SKM-1 (cell line): ENCODE measurements around the gene LLGL1.
A peak's percentile ranks its signal among the peaks of the same experiment; 100 is the strongest.

Experiments
- DNase-seq: peaks from one replicate; lab custom pipeline; 2025; ENCODE audit not compliant: unreplicated experiment; lab: John Stamatoyannopoulos, UW

Gene LLGL1

DNA sequence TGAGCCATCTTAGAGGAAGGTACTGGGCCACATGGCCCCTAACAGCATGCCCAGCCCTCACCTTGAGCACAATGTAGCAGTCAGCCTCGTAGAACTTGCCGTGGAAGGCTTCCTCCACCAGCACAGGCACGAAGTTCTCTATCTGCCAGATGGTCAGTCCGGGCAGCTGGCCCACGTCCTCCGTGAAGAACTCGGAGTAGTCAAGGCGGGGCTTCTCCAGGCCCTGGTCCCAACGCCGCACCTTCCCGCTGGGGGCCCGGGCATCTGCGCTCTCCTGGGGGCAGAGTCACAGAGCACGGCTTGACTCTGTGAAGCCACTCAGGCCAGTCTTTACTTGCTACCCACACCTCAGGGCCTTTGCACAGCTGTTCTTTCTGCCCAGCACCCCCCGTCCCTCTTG is 25.8 kb downstream of the LLGL1 start:
- no peak for DNase-seq

DNA sequence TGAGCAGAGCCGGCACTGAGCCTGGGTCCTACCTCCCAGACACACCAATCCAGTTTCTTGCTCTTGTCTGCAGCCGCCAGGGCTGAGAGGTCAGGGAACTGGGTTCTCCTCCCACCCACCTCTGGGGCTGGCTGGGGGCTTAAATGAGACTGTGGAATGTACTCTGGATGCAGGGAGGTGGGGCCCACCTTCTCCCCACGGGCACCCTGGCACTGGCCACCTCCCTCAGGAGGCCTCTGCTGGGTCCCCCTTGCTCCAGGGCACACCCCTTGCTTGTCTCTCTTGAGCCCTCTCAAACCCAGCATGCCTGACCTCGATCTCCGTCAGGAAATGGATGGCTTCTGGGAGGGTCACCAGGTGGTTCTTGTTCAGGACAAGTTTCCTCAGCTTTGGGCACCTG is 26.7 kb downstream of the LLGL1 start:
- no peak for DNase-seq

- DNase-seq = no peak
Observed at GRCh38 chr17:18253187-18253884, 27.9 kb downstream of the LLGL1 start.

DNA sequence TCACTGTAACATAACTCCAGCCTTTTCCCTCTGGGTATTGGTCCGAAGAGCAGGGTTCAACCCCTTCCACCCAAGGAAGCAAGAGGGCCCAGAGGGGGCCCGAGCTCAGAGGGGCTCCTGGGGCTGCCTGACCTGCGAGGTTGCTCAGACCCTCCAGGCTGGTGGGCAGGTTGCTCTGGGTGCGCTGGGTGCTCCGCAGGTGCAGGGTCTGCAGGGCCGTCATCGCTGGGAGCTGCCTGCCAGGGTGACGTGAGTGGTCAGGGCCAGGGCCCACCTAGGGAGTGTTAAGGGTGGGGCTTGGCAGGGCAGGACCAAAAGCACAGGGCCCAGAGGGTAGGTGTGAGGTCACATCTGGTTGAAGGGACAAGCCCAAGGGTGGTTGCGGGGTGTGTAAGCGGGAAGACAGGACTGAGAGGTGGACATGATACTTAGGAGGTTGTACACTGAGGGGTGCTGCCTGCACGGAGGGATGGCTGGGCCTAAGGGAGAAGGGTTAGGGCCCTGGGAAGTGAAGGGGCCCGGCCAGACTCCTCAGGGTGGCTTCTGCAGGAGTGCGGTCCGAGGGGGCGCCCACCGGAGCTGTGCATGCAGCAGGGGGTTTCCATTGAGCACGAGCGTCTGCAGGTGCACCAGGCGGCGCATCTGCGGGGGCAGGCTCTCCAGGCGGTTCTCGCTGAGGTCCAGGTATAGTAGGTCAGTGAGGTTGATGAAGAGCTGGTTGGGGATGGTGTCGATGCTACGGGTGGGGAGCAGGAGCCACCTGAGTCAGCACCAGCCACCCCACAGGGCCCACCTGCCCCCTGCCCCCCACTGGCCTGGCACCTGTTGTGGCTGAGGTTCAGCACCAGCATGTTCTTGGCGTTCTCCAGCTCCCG is 28.7 kb downstream of the LLGL1 start:
- no peak for DNase-seq

DNA sequence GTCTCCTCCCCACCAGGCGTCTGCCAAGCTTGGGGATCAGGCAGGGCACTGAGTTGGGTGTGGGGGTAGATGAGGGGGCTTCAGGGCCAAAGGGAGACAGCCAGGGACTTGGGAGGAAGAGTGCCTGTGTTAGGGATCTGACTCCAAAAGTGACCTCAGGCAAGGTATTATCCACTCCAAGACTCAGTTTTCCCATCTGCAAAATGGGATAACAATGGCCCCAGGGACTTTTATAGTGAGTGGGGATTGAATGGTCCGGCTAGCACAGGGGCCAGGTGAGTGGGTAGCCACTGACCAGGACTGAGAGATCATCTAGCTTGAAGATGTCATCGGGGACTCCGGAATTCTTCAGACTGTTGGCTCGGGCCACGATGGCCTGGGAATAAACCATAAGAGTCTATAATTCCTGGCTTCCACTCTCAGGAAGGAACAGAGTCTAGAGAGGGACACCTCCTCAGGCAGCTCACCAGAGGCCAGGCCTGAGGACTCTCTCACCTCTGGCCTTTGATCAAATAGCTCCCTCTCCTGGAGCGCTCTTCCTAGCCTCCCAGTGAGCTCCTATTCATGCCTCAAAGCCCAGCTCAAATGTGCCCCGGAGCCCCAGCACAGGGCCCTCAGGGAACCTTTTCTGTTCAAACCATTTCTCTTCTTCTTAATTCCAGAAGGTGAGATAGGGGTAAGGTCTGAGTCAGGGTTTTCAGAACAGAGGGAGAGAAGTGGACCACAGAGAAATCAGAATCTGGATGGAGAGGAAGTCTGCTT is 29.6 kb downstream of the LLGL1 start:
- no peak for DNase-seq

GRCh38 chr17:18256351-18256750 is 30.9 kb downstream of the LLGL1 start:
- DNase-seq = no peak

DNA sequence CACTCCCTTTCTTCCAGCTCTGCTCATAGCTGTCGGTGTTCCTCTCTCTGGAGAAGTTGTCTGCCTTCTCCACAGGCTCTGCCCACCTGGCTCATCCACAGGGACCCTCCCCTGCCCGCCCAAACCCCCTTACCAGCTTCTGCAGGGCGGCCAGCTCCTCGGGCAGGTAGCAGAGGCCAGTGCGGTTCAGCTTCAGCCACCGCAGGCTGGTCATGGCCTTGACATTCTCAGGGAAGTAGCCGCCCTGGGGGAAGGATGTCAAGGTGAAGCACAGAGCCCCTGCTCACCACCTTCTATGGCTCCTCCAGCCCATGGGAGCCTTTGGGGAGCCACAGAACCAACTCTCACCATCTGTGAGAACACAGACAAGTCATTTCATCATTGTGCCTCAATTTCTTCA is 31.3 kb downstream of the LLGL1 start:
- DNase-seq = no peak

DNA sequence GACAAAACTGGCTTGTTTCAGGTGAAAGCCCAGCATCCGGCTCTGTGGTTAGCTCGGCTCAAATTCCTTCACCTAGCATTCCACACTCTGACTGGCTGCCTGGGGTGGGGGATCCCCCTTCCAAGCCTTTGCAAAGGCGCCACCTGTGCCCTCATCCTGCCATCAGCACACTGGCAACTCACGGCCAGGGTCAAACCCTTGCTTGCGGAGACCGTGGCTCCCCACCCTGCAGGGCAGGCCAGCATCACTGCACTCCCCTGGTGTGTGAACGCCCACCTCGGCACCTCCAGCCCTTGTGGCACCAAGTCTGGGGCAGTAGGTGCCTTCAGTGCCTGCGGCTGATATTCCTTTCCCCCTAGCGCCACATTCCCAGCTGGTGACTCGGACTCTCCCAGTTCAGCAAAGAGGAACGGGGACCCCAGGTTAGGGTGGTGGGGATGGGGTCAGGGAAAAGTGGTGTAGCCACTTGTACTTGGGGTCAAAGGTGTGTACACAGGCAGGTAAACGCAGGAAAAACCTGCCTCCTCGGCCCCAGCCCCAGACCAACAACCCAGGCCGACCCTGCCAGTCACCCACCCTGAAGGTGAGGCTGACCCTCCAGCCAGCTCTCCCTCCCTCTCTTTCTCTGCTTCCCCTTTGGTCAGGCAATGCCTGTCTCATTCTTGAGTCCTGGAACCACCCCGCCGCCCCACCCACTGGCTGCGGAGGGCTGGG is 32.0 kb downstream of the LLGL1 start:
- DNase-seq = peak; percentile 32

GRCh38 chr17:18257982-18258355 is 32.5 kb downstream of the LLGL1 start:
- peak; percentile 32 for DNase-seq

DNA sequence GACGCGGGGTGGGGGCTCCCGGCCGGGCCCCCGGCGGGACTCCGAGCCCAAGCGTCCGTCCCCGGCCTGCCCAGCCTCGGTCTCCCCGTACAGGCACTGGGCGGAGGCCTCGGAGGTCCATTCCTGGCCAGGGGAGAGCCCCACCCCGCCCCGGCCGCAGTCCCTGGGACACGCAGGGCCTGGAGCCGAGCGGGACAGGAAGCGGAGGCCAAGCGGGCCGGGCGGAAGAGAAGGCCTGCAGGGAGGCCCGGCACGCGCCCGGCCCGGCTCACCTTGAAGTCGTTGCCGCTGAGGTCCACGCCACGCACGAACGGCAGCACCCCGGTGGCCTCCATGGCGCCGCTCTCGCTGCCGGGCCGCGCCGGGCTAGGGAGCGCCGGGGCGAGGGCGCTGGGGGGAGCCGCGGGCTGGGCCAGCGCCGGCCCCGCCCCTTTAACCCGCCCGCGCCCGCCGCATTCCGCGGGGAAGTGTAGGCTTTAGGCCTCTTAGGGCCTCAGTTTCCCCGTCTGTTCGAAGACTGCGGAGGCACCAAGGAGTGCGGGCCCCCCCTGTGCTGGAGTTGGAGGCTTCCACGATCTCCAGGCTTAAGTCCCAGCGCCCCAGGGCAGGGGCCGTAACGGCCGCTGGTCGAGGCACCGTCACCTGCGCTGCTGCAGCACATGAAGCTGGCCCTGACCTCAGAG is 33.1 kb downstream of the LLGL1 start, which contains the start of gene FLII:
FLII (minus strand) TSS at position 383 of the 683 bp plus-strand sequence; CDS start at position 335, 48 bp downstream.
- DNase-seq = no peak

DNA sequence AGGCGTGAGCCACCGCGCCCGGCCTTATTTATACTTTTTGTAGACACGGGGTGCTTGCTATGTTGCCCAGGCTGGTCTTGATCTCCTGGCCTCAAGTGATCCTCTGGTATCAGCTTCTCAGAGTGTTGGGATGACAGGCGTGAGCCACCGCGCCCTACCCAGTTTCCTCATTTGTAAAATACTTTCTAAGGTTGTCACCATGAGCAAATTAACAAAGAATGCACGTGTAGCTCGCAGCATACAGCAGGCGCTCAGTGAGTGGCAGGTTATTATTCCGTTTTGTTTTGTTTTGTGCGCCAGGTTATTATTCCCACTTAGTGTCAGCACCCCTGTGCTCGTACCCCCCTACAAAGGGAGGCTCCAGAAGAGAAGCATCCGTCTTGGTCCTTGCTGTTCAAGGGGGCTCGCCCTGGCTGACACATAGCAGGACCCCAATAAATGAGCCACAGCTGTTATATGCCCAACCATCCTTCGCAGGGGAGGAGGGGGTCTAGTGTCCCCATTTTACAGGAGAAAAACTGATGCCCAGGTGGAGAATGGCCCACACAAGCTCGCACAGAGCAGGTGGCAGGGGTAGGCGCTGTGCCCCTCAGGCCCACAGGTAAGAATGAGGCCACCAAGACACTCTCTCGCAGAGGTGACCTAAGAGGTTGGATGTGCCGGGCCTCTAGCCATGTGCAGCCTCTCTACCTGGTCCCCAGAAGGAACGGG is 34.3 kb downstream of the LLGL1 start:
- no peak for DNase-seq

DNA sequence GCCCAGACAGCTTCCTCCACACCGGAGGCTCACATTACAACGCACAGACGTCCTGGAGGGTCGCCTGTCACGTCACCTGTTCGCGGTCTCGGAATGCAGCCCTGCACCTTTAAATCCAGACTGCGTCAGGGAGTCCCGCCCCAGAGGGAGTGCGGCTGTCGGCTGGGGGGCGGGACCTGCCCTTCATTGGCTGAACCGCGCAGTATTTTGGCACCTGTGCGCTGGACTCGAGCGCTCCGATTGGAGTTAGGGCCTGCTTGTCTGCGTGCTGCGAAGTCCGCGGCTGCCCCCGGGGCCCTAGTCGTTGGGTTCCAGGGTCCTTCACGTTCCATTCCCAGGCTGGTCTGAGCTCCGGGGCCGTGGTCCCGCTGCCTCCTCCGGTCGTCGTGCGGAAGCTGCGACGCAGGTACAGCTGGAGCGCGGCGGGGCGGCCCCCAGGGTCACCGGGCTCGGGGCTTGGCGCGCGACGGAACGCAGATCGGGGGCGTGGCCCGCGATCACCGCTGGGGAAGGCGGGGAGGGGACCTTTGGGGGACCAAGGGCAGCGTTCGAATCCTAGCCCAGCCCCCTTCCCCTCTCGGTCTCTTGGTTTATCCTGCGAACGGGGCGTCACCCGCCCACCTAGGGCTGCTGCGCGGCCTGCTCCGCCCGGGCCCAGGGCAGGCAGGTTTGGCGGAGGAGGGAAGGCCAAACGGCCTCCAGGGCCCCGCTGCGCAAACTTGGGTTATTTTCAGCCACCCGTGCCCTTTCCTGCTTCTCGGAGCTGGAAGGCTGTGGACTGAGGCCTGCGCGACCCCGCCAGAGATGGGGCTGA is 35.1 kb downstream of the LLGL1 start, which contains the start of gene MIEF2:
MIEF2 (plus strand) TSS at position 331 of the 814 bp plus-strand sequence. CDS start 2,059 bp downstream, outside the sequence.
- DNase-seq = peak; percentile 86

- DNase-seq = peak; percentile 5
Observed at GRCh38 chr17:18261146-18261515, 35.7 kb downstream of the LLGL1 start.

- no peak for DNase-seq
Observed at GRCh38 chr17:18261659-18262058, 36.2 kb downstream of the LLGL1 start.

GRCh38 chr17:18262111-18262510 is 36.7 kb downstream of the LLGL1 start:
- no peak for DNase-seq

DNA sequence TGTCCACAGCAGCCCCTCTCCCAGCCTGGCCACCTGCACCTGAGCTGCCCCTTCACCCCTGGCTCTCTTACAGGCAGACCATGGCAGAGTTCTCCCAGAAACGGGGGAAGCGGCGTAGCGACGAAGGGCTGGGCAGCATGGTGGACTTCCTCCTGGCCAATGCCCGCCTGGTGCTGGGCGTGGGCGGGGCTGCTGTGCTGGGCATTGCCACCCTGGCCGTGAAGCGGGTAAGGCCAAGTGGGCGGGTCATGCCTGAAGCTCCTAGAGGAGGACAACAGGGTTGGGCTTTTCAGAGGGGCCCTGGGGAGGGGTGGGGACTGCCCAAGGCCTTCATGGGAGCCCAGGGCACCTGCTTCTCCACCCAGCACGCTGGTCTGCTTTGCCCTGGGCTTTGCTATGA is 37.2 kb downstream of the LLGL1 start:
- no peak for DNase-seq

DNA sequence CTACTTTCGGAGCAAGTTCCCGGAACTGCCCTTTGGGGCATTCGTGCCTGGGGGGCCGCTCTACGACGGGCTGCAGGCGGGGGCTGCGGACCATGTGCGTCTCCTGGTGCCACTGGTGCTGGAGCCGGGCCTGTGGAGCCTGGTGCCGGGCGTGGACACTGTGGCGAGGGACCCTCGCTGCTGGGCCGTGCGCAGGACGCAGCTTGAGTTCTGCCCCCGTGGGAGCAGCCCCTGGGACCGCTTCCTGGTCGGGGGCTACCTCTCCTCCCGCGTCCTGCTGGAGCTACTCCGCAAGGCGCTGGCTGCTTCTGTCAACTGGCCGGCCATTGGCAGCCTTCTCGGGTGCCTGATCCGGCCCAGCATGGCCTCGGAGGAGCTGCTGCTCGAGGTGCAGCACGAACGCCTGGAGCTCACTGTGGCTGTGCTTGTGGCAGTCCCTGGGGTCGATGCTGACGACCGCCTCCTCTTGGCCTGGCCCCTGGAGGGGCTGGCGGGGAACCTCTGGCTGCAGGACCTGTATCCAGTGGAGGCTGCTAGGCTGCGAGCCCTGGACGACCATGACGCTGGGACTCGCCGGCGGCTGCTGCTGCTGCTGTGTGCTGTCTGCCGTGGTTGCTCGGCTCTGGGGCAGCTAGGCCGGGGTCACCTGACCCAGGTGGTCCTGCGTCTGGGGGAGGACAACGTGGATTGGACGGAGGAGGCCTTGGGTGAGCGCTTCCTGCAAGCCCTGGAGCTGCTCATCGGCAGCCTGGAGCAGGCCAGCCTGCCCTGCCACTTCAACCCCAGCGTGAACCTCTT is 38.6 kb downstream of the LLGL1 start:
- DNase-seq = no peak

- no peak for DNase-seq
Observed at GRCh38 chr17:18267366-18267765, 41.9 kb downstream of the LLGL1 start.
